Psoas muscle (tissue), 8 donors: ENCODE data around the gene ASPG. TPM values are rescaled to one million over a fixed set of nuclear protein-coding genes. Genes with fewer than 3 reads are reported as not detected.

Experiments
- ATAC-seq, 4 donors: fragments of 200-7000 bp; cut with Tn5 transposase; one replicate each; pipeline ENCODE4 v1.9.1; 2020; ENCODE audit warnings: moderate library complexity in 3 of 4, mild to moderate bottlenecking in 2 of 4
- DNase-seq, 2 donors: peaks; one replicate each; pipeline ENCODE4 v3.0.0-alpha.2; 2020
- H3K27ac ChIP-seq: fragments of 200-600 bp; one replicate; pipeline ENCODE4 v1.8.0; 2022
- H3K27me3 ChIP-seq, 3 donors: fragments of 200-600 bp in 1 of 3; one replicate each; pipeline versions ENCODE4 v1.6.1 to v1.8.0; 2013 to 2022; ENCODE audit warnings: low read length in 2 of 3, mild to moderate bottlenecking in 2 of 3, moderate library complexity in 1 of 3; ENCODE audit not compliant: insufficient read depth in 3 of 3
- H3K36me3 ChIP-seq, 2 donors: fragments of 200-600 bp in 1 of 2; one replicate each; pipeline versions ENCODE4 v1.6.1 to v1.8.0; 2013 to 2022; ENCODE audit warnings: low read depth in 1 of 2, mild to moderate bottlenecking in 1 of 2, moderate library complexity in 1 of 2; ENCODE audit not compliant: insufficient read depth in 1 of 2
- H3K4me1 ChIP-seq: fragments of 200-600 bp; one replicate; pipeline ENCODE4 v1.8.0; 2022
- H3K4me3 ChIP-seq: fragments of 200-600 bp; one replicate; pipeline ENCODE4 v1.8.0; 2022; ENCODE audit warnings: mild to moderate bottlenecking
- H3K9me3 ChIP-seq: fragments of 200-600 bp; one replicate; pipeline ENCODE4 v1.8.0; 2022
- CTCF ChIP-seq: fragments of 200-600 bp; IDR thresholded peaks from one replicate; pipeline ENCODE4 v1.8.0; 2022; ENCODE audit warnings: antibody characterized with exemption
- WGBS, 3 donors: extraction: QIAGEN DNeasy Blood & Tissue Kit; methylation state at CpG; one replicate each; pipeline versions ENCODE4 v1.1.6 to v1.1.7; 2013; 5-methylcytosine and 5-hydroxymethylcytosine counted together
- intact Hi-C, 2 donors: fragments of 100-400 bp; cut with DNase I; formaldehyde crosslinking; loops; one replicate each; pipeline versions ENCODE4 v1.11.0 to v1.14.2; 2022
- polyA plus RNA-seq, 3 donors: library from polyadenylated mRNA; stranded (reverse); fragments of 200-250 nt; gene quantifications; one replicate each; pipeline ENCODE4 v1.2.3, GENCODE V29; 2013
- total RNA-seq, 4 donors: library from RNA; stranded (reverse); fragmentation: NEBNext Ultra II Directional in 2 of 4; extraction: Animal tissue kit (Norgen Biotek cat#: 25700) in 2 of 4; gene quantifications; one replicate each; pipeline versions ENCODE4 v1.2.1 to v1.2.4, GENCODE V29; 2021 to 2023
- donor health status: healthy with polysubstance abuse.
- donor health status: DM: no; HTN: no; CAD: no; lungs with moderate emphysema.
- donor health status: Bipolar disorder and iron deficiency.
- donor health status: healthy.
- donor health status: DM: yes; HTN: yes; CAD: no.
- donor health status: DM: no; HTN: no; CAD: no.
- donor health status: DM: no; HTN: no; CAD: no.
- donor health status: DM: yes; HTN: yes; CAD: no.

ASPG gene
- total and polyA plus RNA-seq, 7 donors = 0.04 to 0.84 (median 0.33) TPM; not detected in 1

DNA sequence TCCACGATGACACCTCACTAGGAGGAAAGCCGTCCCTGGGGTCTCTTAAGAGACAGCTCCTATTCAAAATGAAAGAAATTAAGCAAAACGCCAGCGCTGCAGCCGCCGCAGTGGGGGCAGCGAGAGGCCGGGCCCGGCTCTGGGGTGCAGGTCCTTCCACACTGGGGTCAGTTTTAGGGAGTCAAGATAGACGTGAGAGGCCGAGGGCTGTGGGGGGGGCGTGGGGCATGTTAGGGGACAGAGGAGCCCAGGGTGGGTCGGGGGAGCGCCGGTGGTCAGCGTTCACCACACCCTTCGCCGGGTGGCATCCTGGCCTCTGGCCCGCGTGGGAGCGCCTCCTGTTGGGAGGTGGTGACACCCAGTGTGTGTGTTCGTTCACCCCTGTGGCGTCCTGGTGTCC lies 78.5 kb downstream of the ASPG start:
- 78 to 82% (median 81%) methylated on average over 17 to 23 of the region's 23 CpGs for WGBS, 3 donors
- peaks cover 0 to 4% (median 3%) of the 10 kb centered on the region in 3 donors for H3K27me3 ChIP-seq
- no peaks in the 10 kb centered on the region for H3K4me1 ChIP-seq
- intact Hi-C loops = no loop called here
- ATAC-seq = no peak
- TF ChIP-seq CTCF = no peak
- H3K36me3 ChIP-seq = no peaks in the 10 kb centered on the region
- DNase-seq = no peak
- no peak overlapping the region for H3K4me3 ChIP-seq
- H3K27ac ChIP-seq = no peak overlapping the region
- no peaks in the 10 kb centered on the region for H3K9me3 ChIP-seq

GRCh38 chr14:104164512-104164911 lies 79.0 kb downstream of the ASPG start:
- Histone ChIP-seq H3K9me3 (no peaks in the 10 kb centered on the region), H3K36me3 (no peaks in the 10 kb centered on the region), H3K27me3 (peaks cover 0 to 9% (median 3%) of the 10 kb centered on the region in 3 donors), H3K27ac (no peak overlapping the region), H3K4me1 (no peaks in the 10 kb centered on the region), H3K4me3 (no peak overlapping the region)
- ATAC-seq = no peak
- no peak for DNase-seq
- WGBS, 3 donors = 73 to 83% (median 81%) methylated on average over 8 to 9 of the region's 9 CpGs
- TF ChIP-seq CTCF = no peak
- intact Hi-C loops = no loop called here

Other genes starting within 250 kb of the ASPG start
- 10 to 100 TPM; 12.8 to 17.9 (median 15.4) TPM for gene PPP1R13B, start 238.1 kb upstream of the ASPG start, total RNA-seq
- 10 to 100 TPM in 1 of 3 donors, 1 to 10 TPM in 2; 4.7 to 13.3 (median 5.2) TPM for gene PPP1R13B, start 238.1 kb upstream of the ASPG start, polyA plus RNA-seq
- 1 to 10 TPM in 1 of 4 donors, under 1 TPM in 3; 0.29 to 1.3 (median 0.59) TPM for gene TDRD9, start 157.2 kb upstream of the ASPG start, total RNA-seq
- under 1 TPM; 0.13 to 0.31 (median 0.18) TPM for gene TDRD9, start 157.2 kb upstream of the ASPG start, polyA plus RNA-seq
- not detected for gene RD3L, start 143.2 kb upstream of the ASPG start, total RNA-seq
- gene RD3L, start 143.2 kb upstream of the ASPG start, polyA plus RNA-seq = not detected
- 1 to 10 TPM; 1.8 to 3.2 (median 2.3) TPM for gene KIF26A, start 52.9 kb downstream of the ASPG start, total RNA-seq
- gene KIF26A, start 52.9 kb downstream of the ASPG start, polyA plus RNA-seq = 1 to 10 TPM in 2 of 3 donors, under 1 TPM in 1; 0.99 to 1.6 (median 1.4) TPM